ENCODE measurements around the gene SPATA20.
A peak's percentile ranks its signal among the peaks of the same experiment; 100 is the strongest.

GRCh38 chr17:50547035-50547735, at the start of gene SPATA20:
- TF ChIP-seq CTCF (IDR thresholded peaks at IDR 0.05) (peak; percentile 97 to 99 (median 97)), POLR2AphosphoS5 (IDR thresholded peaks at IDR 0.05) (peak in 1 of 3 donors; percentile 53), POLR2A (IDR thresholded peaks at IDR 0.05) (no peak)
